SH-SY5Y (cell line): Measurements from ENCODE around the gene AKR7A3.
A peak's percentile ranks its signal among the peaks of the same experiment; 100 is the strongest.

Source experiments
- GATA2 ChIP-seq: IDR thresholded peaks from 2 replicates; pipeline ENCODE4 v1.6.1; 2011; ENCODE audit warnings: mild to moderate bottlenecking, low read depth, low read length
- GATA3 ChIP-seq: IDR thresholded peaks from 2 replicates; pipeline ENCODE4 v1.6.1; 2011; ENCODE audit warnings: low read depth, mild to moderate bottlenecking, low read length, moderate library complexity

DNA sequence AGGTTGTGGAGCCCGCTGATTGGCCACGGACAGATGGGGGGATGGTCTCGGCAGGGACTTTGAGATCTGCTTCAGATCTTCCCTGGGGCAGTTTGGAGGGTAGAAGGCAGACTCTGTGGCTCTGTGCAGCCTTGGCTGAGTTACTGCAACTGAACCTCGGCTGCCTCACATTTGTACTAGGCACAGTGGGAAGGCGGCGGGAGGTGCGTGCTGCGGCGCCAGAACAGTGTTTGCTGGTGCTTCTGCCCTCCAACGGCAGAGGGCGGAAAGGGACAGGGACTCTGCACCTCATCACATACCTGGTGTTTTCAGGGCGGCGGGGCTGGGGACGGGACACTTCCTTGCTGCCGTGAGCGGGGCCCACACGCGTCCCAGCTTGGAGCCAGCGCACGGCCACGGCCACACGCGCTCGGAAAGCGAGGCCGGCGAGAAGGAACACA, 49.8 kb upstream of the AKR7A3 start:
- peak; percentile 52 for TF ChIP-seq GATA2
- TF ChIP-seq GATA3: no peak
